B cell (primary cell): ENCODE results near the gene REL. TPM values are rescaled to one million over a fixed set of nuclear protein-coding genes. Genes with fewer than 3 reads are reported as not detected.

Experiments
- ATAC-seq: fragments of 200-7000 bp; cut with Tn5 transposase; one replicate; pipeline ENCODE4 v1.10.0; 2021; ENCODE audit warnings: low read depth, mild to moderate bottlenecking, moderate number of reproducible peaks, moderate library complexity
- CTCF ChIA-PET: fragments of 350-600 bp; sonication (Branson Sonifier 250); formaldehyde crosslinking; loops from one replicate; lab custom pipeline; 2021; ENCODE audit warnings: antibody characterized with exemption, inconsistent platforms; lab: Charles Lee
- POLR2A ChIA-PET: fragments of 350-600 bp; sonication (Branson Sonifier 250); formaldehyde crosslinking; loops from one replicate; lab custom pipeline; 2021; ENCODE audit warnings: antibody characterized with exemption; lab: Charles Lee
- DNase-seq: peaks from one replicate; pipeline ENCODE4 v3.0.0; 2013
- H2AFZ ChIP-seq: 2 replicates; pipeline ENCODE4 v1.6.1; 2012; ENCODE audit warnings: mild to moderate bottlenecking, low read depth, low read length; ENCODE audit not compliant: insufficient read depth, poor library complexity, severe bottlenecking
- H3K27ac ChIP-seq, 2 donors: 1 replicate in 1 of 2; 2 replicates in 1 of 2; pipeline ENCODE4 v1.5.1; 2012 to 2013; ENCODE audit warnings: low read length in 2 of 2, mild to moderate bottlenecking in 2 of 2, moderate library complexity in 1 of 2
- H3K27me3 ChIP-seq, 4 experiments: fragments of 200-600 bp in 1 of 4; sonication (generic) in 1 of 4; replicated peaks in 1 of 4; 1 replicate in 2 of 4; 2 replicates in 2 of 4; pipeline versions ENCODE4 v1.6.1 to v1.7.0; 2013 to 2016; ENCODE audit warnings: low read length in 3 of 4, mild to moderate bottlenecking in 2 of 4, mixed read lengths in 1 of 4, moderate library complexity in 1 of 4; ENCODE audit not compliant: insufficient read depth in 4 of 4, control insufficient read depth in 3 of 4; ENCODE audit errors: control extremely low read depth in 1 of 4
- H3K36me3 ChIP-seq, 2 experiments: replicated peaks in 1 of 2; 1 replicate in 1 of 2; 2 replicates in 1 of 2; pipeline versions ENCODE4 v1.6.1 to v1.7.1; 2013; ENCODE audit warnings: low read length in 1 of 2; ENCODE audit not compliant: insufficient read depth in 2 of 2, control insufficient read depth in 1 of 2; ENCODE audit errors: control extremely low read depth in 1 of 2, extremely low read depth in 1 of 2
- H3K4me1 ChIP-seq, 2 donors: fragments of 200-600 bp in 1 of 2; sonication (generic) in 1 of 2; 1 replicate in 1 of 2; 2 replicates in 1 of 2; pipeline versions ENCODE4 v1.5.1 to v1.6.1; 2013 to 2017; ENCODE audit warnings: low read length in 2 of 2; ENCODE audit not compliant: control insufficient read depth in 2 of 2, insufficient read depth in 2 of 2
- H3K4me2 ChIP-seq: replicated peaks from 2 replicates; pipeline ENCODE3; 2012; ENCODE audit warnings: mild to moderate bottlenecking, low read depth, low read length; ENCODE audit not compliant: poor library complexity, severe bottlenecking
- H3K4me3 ChIP-seq, 5 experiments: fragments of 200-600 bp in 1 of 5; sonication (generic) in 1 of 5; 1 replicate in 3 of 5; 2 replicates in 2 of 5; pipeline versions ENCODE4 v1.5.1 to v1.7.0; 2011 to 2016; ENCODE audit warnings: low read length in 4 of 5, mild to moderate bottlenecking in 4 of 5, low read depth in 2 of 5, control low read depth in 1 of 5, moderate library complexity in 1 of 5; ENCODE audit not compliant: insufficient read depth in 1 of 5; ENCODE audit errors: control extremely low read depth in 1 of 5, extremely low read depth in 1 of 5
- H3K79me2 ChIP-seq: fragments of 200-600 bp; sonication (generic); one replicate; pipeline ENCODE4 v1.6.0; 2016; ENCODE audit warnings: low read length; ENCODE audit not compliant: control insufficient read depth, insufficient read depth
- H3K9ac ChIP-seq: fragments of 200-600 bp; sonication (generic); 2 replicates; pipeline ENCODE4 v1.6.1; 2017; ENCODE audit warnings: mild to moderate bottlenecking, low read length, moderate library complexity
- H3K9me3 ChIP-seq, 3 donors: one replicate each; pipeline versions ENCODE4 v1.6.1 to v1.7.1; 2013; ENCODE audit warnings: low read length in 2 of 3; ENCODE audit not compliant: control insufficient read depth in 2 of 3, insufficient read depth in 1 of 3; ENCODE audit errors: control extremely low read depth in 1 of 3
- H4K20me1 ChIP-seq: 2 replicates; pipeline ENCODE4 v1.6.0; 2012; ENCODE audit warnings: mild to moderate bottlenecking, low read length; ENCODE audit not compliant: insufficient read depth, control insufficient read depth, poor library complexity, severe bottlenecking
- H3K27ac Mint-ChIP-seq: one replicate; pipeline ENCODE4 v1.8.0; 2021; ENCODE audit warnings: mixed read lengths
- H3K27me3 Mint-ChIP-seq: one replicate; pipeline ENCODE4 v1.8.0; 2021; ENCODE audit warnings: mixed read lengths
- H3K4me1 Mint-ChIP-seq: one replicate; pipeline ENCODE4 v1.8.0; 2021; ENCODE audit warnings: mixed read lengths
- H3K4me3 Mint-ChIP-seq: one replicate; pipeline ENCODE4 v1.8.0; 2021; ENCODE audit warnings: mixed read lengths
- H3K9me3 Mint-ChIP-seq: one replicate; pipeline ENCODE4 v1.8.0; 2022; ENCODE audit warnings: mixed read lengths; ENCODE audit not compliant: insufficient read depth
- CTCF ChIP-seq: fragments of 200-600 bp; IDR thresholded peaks from one replicate; pipeline ENCODE4 v1.8.0; 2022; ENCODE audit warnings: antibody characterized with exemption, mild to moderate bottlenecking
- EZH2 ChIP-seq: IDR thresholded peaks from 2 replicates; pipeline ENCODE4 v1.6.1; 2012; ENCODE audit warnings: borderline replicate concordance, low read depth, mild to moderate bottlenecking, moderate library complexity, low read length; ENCODE audit not compliant: insufficient read depth, poor library complexity, severe bottlenecking
- WGBS: methylation state at CpG from one replicate; pipeline ENCODE4 v1.1.5; 2013; ENCODE audit warnings: missing lambda C conversion rate; ENCODE audit not compliant: insufficient coverage; 5-methylcytosine and 5-hydroxymethylcytosine counted together
- intact Hi-C: fragments of 100-400 bp; cut with micrococcal nuclease; formaldehyde crosslinking; loops from one replicate; pipeline ENCODE4 v1.10.0; 2022
- polyA plus RNA-seq: library from polyadenylated mRNA; depleted of rRNA; stranded (reverse); fragments of >200 nt; gene quantifications from 2 replicates; pipeline ENCODE4 v1.2.3, GENCODE V29; 2012
- total RNA-seq, 2 donors: library from RNA; stranded (reverse); fragments of 120-200 nt in 1 of 2; gene quantifications; 1 replicate in 1 of 2; 2 replicates in 1 of 2; pipeline versions ENCODE4 v1.2.3 to v1.2.4, GENCODE V29; 2013 to 2022

The REL gene
- total and polyA plus RNA-seq, 2 donors (not counting 1 experiment from before 2014, with no cell fraction given) = 27.9 to 283 TPM

GRCh38 chr2:60838481-60838880 is 42.9 kb upstream of the REL start:
- Mint-ChIP-seq H3K27ac (peak overlapping the region; percentile 70), H3K4me1 (peaks cover 81% of the 10 kb centered on the region), H3K4me3 (peak overlapping the region; percentile 21), H3K9me3 (no peaks in the 10 kb centered on the region), H3K27me3 (no peaks in the 10 kb centered on the region)
- H3K36me3 ChIP-seq = no peaks in the 10 kb centered on the region
- POLR2A ChIA-PET = interaction anchor here (0.6 to 5.1 kb wide), 3 partner anchors 25 to 46 kb away, joined by 3 to 78 read pairs (median 9); partner anchors contain the start of gene REL
- peak overlapping the region; percentile 61 for H3K4me2 ChIP-seq
- H3K27me3 ChIP-seq = no peaks in the 10 kb centered on the region
- peaks cover 89 to 96% of the 10 kb centered on the region in 2 donors for H3K4me1 ChIP-seq
- intact Hi-C loops = no loop called here
- no peak overlapping the region for H3K4me3 ChIP-seq
- H3K9ac ChIP-seq = no peak overlapping the region
- no peaks in the 10 kb centered on the region for H4K20me1 ChIP-seq
- WGBS = 100% methylated on average over 1 of the region's 3 CpGs
- CTCF ChIA-PET = interaction anchor here (0.7 to 4.2 kb wide), 12 partner anchors 12 to 157 kb away, joined by 3 to 63 read pairs (median 6); partner anchors contain the start of gene REL
- DNase-seq = no peak
- H2AFZ ChIP-seq = no peak overlapping the region
- peaks cover 0 to 8% (median 0%) of the 10 kb centered on the region in 3 donors for H3K9me3 ChIP-seq
- ATAC-seq = no peak
- peaks cover 20% of the 10 kb centered on the region for H3K79me2 ChIP-seq
- TF ChIP-seq CTCF = no peak
- TF ChIP-seq EZH2 = no peak
- peak overlapping the region; percentile 87 to 92 for H3K27ac ChIP-seq

GRCh38 chr2:60839126-60839813 is 42.1 kb upstream of the REL start:
- TF ChIP-seq CTCF = no peak
- TF ChIP-seq EZH2 = no peak
- H3K36me3 ChIP-seq = no peaks in the 10 kb centered on the region
- ATAC-seq (peak; percentile 18), DNase-seq (peak; percentile 63)
- no peaks in the 10 kb centered on the region for H3K9me3 Mint-ChIP-seq
- ChIA-PET CTCF (interaction anchor here (0.7 to 4.2 kb wide), 16 partner anchors 13 to 52 kb away, joined by 3 to 63 read pairs (median 4); partner anchors contain the start of gene REL), POLR2A (interaction anchor here (0.6 to 5.1 kb wide), 3 partner anchors 24 to 45 kb away, joined by 3 to 78 read pairs (median 9); partner anchors contain the start of gene REL)
- intact Hi-C loops = no loop called here
- peak overlapping the region; percentile 37 for H3K9ac ChIP-seq
- H3K9me3 ChIP-seq = peaks cover 0 to 8% (median 0%) of the 10 kb centered on the region in 3 donors
- H4K20me1 ChIP-seq = no peaks in the 10 kb centered on the region
- peak overlapping the region; percentile 96 for H3K27ac Mint-ChIP-seq
- WGBS = 13% methylated on average over 4 of the region's 9 CpGs
- H3K4me1 ChIP-seq = peaks cover 90 to 96% of the 10 kb centered on the region in 2 donors
- peaks cover 20% of the 10 kb centered on the region for H3K79me2 ChIP-seq
- H3K27ac ChIP-seq = peak overlapping the region; percentile 87 to 92
- peak overlapping the region; percentile 61 for H3K4me2 ChIP-seq
- peaks cover 81% of the 10 kb centered on the region for H3K4me1 Mint-ChIP-seq
- peak overlapping the region; percentile 59 for H3K4me3 Mint-ChIP-seq
- H2AFZ ChIP-seq = peak overlapping the region; percentile 62
- H3K4me3 ChIP-seq = peak overlapping the region in 2 of 5 experiments; percentile 8 to 37
- no peaks in the 10 kb centered on the region for H3K27me3 ChIP-seq
- H3K27me3 Mint-ChIP-seq = no peaks in the 10 kb centered on the region
